GM23338 (cell line): Measurements from ENCODE around the gene EMX1. TPM values are rescaled to one million over a fixed set of nuclear protein-coding genes. Genes with fewer than 3 reads are reported as not detected.

Experiments used
- ATAC-seq: fragments of 200-7000 bp; cut with Tn5 transposase; 3 replicates; pipeline ENCODE4 v1.9.1; 2020
- DNase-seq: peaks from one replicate; pipeline ENCODE4 v3.0.0-alpha.2; 2015; ENCODE audit warnings: low spot score
- H2AFZ ChIP-seq: fragments of 200-600 bp; sonication (generic); 2 replicates; pipeline ENCODE4 v1.8.0; 2016; ENCODE audit warnings: antibody characterized with exemption, mild to moderate bottlenecking, moderate library complexity
- H3F3A ChIP-seq: fragments of 200-600 bp; sonication (generic); replicated peaks from 2 replicates; pipeline ENCODE4 v1.8.0; 2017; ENCODE audit warnings: antibody characterized with exemption, mixed run types, low read depth
- H3K27ac ChIP-seq: fragments of 200-600 bp; sonication (generic); 2 replicates; pipeline ENCODE4 v1.6.1; 2016; ENCODE audit warnings: low read depth
- H3K27me3 ChIP-seq: fragments of 200-600 bp; sonication (generic); 2 replicates; pipeline ENCODE4 v1.8.0; 2016; ENCODE audit warnings: mild to moderate bottlenecking, mixed run types, moderate library complexity; ENCODE audit not compliant: insufficient read depth
- H3K36me3 ChIP-seq: fragments of 200-600 bp; sonication (generic); 2 replicates; pipeline ENCODE4 v1.8.0; 2016; ENCODE audit warnings: mild to moderate bottlenecking; ENCODE audit not compliant: insufficient read depth
- H3K4me1 ChIP-seq: fragments of 200-600 bp; sonication (generic); 2 replicates; pipeline ENCODE4 v1.8.0; 2016; ENCODE audit warnings: mild to moderate bottlenecking, moderate library complexity; ENCODE audit not compliant: insufficient read depth
- H3K4me2 ChIP-seq: fragments of 200-600 bp; sonication (generic); 2 replicates; pipeline ENCODE4 v1.7.1; 2017; ENCODE audit warnings: mixed run types
- H3K4me3 ChIP-seq: fragments of 200-600 bp; sonication (generic); 2 replicates; pipeline ENCODE4 v1.6.1; 2016; ENCODE audit warnings: mixed run types
- H3K79me2 ChIP-seq: fragments of 200-600 bp; sonication (generic); replicated peaks from 2 replicates; pipeline ENCODE4 v1.8.0; 2017; ENCODE audit warnings: mild to moderate bottlenecking; ENCODE audit not compliant: insufficient read depth
- H3K9me2 ChIP-seq: fragments of 200-600 bp; sonication (generic); 2 replicates; pipeline ENCODE4 v1.8.0; 2017; ENCODE audit not compliant: insufficient read depth
- H4K20me1 ChIP-seq: fragments of 200-600 bp; sonication (generic); replicated peaks from 2 replicates; pipeline ENCODE4 v1.8.0; 2017; ENCODE audit warnings: mild to moderate bottlenecking; ENCODE audit not compliant: insufficient read depth
- H3K27ac Mint-ChIP-seq: 2 replicates; pipeline ENCODE4 v1.8.0; 2020; ENCODE audit warnings: inconsistent platforms, mild to moderate bottlenecking, moderate library complexity, mixed read lengths
- H3K27me3 Mint-ChIP-seq: 3 replicates; pipeline ENCODE4 v1.8.0; 2022; ENCODE audit warnings: low read depth, mild to moderate bottlenecking, moderate library complexity, mixed read lengths, inconsistent platforms; ENCODE audit not compliant: insufficient read depth, poor library complexity
- H3K36me3 Mint-ChIP-seq: 3 replicates; pipeline ENCODE4 v1.8.0; 2021; ENCODE audit warnings: low read depth, mild to moderate bottlenecking, inconsistent platforms, moderate library complexity, mixed read lengths
- H3K4me1 Mint-ChIP-seq: 3 replicates; pipeline ENCODE4 v1.8.0; 2020; ENCODE audit warnings: mild to moderate bottlenecking, inconsistent platforms, mixed read lengths
- H3K4me3 Mint-ChIP-seq: 3 replicates; pipeline ENCODE4 v1.8.0; 2021; ENCODE audit warnings: moderate library complexity, mild to moderate bottlenecking, inconsistent platforms, mixed read lengths
- H3K9me3 Mint-ChIP-seq: 3 replicates; pipeline ENCODE4 v1.8.0; 2020; ENCODE audit warnings: moderate library complexity, mild to moderate bottlenecking, inconsistent platforms, mixed read lengths
- CREB1 ChIP-seq: fragments of 250-450 bp; sonication (Bioruptor Pico); IDR thresholded peaks from 2 replicates; pipeline ENCODE4 v1.5.0; 2020; ENCODE audit warnings: low read depth, mild to moderate bottlenecking, moderate library complexity
- EZH2 ChIP-seq: fragments of 200-600 bp; sonication (generic); IDR thresholded peaks from one replicate; pipeline ENCODE4 v1.8.0; 2017; ENCODE audit warnings: antibody characterized with exemption, mild to moderate bottlenecking, low read depth; ENCODE audit not compliant: unreplicated experiment
- EZH2phosphoT487 ChIP-seq: fragments of 200-600 bp; sonication (generic); IDR thresholded peaks from one replicate; pipeline ENCODE4 v1.8.1; 2018; ENCODE audit warnings: antibody characterized with exemption; ENCODE audit not compliant: unreplicated experiment
- NANOG ChIP-seq: IDR thresholded peaks from 2 replicates; pipeline ENCODE4 v1.6.1; 2016; ENCODE audit warnings: antibody characterized with exemption, borderline replicate concordance
- POLR2AphosphoS5 ChIP-seq: IDR thresholded peaks from 2 replicates; pipeline ENCODE4 v1.6.1; 2016; ENCODE audit warnings: antibody characterized with exemption, low read depth
- STAT1 ChIP-seq: IDR thresholded peaks from one replicate; pipeline ENCODE4 v1.6.1; 2016; ENCODE audit warnings: antibody characterized with exemption; ENCODE audit not compliant: unreplicated experiment
- ZNF331 ChIP-seq: fragments of 250-450 bp; sonication (Bioruptor Pico); IDR thresholded peaks from 2 replicates; pipeline ENCODE4 v1.5.0; 2020; ENCODE audit warnings: low read depth, mild to moderate bottlenecking, moderate library complexity
- polyA plus RNA-seq: library from polyadenylated mRNA; unstranded; fragments of >200 nt; fragmentation: Nextera tagmentation; extraction: Ambion mirVana; gene quantifications from 2 replicates; pipeline ENCODE4 v1.2.1, GENCODE V29; 2016
- total RNA-seq: library from RNA; depleted of rRNA; stranded (reverse); fragments of >200 nt; shearing (Covaris generic); gene quantifications from 2 replicates; pipeline ENCODE4 v1.2.3, GENCODE V29; 2014
- TF ChIP-seq, protein P1 (sequence below): IDR thresholded peaks from one replicate; pipeline ENCODE4 v1.6.1; 2018; ENCODE audit warnings: antibody characterized with exemption; ENCODE audit not compliant: unreplicated experiment
- TF ChIP-seq, protein P2 (sequence below): fragments of 250-450 bp; sonication (Bioruptor Pico); IDR thresholded peaks from 2 replicates; pipeline ENCODE4 v1.5.0; 2020; ENCODE audit warnings: mild to moderate bottlenecking, moderate library complexity
- TF ChIP-seq, protein P3 (sequence below), 2 experiments: fragments of 200-600 bp in 1 of 2; sonication (generic) in 1 of 2; conservative IDR thresholded peaks; 2 replicates each; pipeline versions ENCODE4 v1.5.1 to v1.6.1; 2016 to 2017; ENCODE audit warnings: antibody characterized with exemption in 2 of 2, low read depth in 2 of 2, mild to moderate bottlenecking in 2 of 2, moderate library complexity in 1 of 2
- TF ChIP-seq, protein P4 (sequence below): IDR thresholded peaks from 2 replicates; pipeline ENCODE4 v1.6.1; 2016; ENCODE audit warnings: antibody characterized with exemption

Gene EMX1
- total and polyA plus RNA-seq, 2 experiments from 2014 or later: 3.9 to 7.9 TPM

DNA sequence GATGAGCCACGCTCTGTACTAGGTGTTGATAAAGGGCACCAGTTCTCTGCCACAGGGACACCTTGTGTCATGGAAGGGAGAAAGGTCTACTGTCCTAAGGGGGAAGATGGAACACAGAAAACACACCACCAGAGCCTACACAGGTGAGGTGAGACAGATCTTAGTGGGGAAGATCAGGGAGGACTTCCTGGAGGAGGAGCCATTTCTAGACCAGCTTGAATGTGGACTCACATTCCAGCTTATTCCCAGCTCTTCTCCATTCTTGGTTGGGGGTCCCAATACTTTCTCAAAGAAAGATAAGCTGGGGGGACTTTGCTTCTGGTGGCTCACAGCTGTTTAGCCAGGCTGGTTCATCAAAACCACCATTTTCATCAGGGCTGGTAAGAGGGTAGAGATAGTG is 36.2 kb downstream of the EMX1 start (continued):
- TF ChIP-seq NANOG: no peak
- TF ChIP-seq, protein P1, sequence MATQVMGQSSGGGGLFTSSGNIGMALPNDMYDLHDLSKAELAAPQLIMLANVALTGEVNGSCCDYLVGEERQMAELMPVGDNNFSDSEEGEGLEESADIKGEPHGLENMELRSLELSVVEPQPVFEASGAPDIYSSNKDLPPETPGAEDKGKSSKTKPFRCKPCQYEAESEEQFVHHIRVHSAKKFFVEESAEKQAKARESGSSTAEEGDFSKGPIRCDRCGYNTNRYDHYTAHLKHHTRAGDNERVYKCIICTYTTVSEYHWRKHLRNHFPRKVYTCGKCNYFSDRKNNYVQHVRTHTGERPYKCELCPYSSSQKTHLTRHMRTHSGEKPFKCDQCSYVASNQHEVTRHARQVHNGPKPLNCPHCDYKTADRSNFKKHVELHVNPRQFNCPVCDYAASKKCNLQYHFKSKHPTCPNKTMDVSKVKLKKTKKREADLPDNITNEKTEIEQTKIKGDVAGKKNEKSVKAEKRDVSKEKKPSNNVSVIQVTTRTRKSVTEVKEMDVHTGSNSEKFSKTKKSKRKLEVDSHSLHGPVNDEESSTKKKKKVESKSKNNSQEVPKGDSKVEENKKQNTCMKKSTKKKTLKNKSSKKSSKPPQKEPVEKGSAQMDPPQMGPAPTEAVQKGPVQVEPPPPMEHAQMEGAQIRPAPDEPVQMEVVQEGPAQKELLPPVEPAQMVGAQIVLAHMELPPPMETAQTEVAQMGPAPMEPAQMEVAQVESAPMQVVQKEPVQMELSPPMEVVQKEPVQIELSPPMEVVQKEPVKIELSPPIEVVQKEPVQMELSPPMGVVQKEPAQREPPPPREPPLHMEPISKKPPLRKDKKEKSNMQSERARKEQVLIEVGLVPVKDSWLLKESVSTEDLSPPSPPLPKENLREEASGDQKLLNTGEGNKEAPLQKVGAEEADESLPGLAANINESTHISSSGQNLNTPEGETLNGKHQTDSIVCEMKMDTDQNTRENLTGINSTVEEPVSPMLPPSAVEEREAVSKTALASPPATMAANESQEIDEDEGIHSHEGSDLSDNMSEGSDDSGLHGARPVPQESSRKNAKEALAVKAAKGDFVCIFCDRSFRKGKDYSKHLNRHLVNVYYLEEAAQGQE: no peak
- no peak for TF ChIP-seq STAT1
- TF ChIP-seq EZH2: no peak
- TF ChIP-seq EZH2phosphoT487: no peak
- TF ChIP-seq CREB1 (CRISPR knock-in tag): no peak

DNA sequence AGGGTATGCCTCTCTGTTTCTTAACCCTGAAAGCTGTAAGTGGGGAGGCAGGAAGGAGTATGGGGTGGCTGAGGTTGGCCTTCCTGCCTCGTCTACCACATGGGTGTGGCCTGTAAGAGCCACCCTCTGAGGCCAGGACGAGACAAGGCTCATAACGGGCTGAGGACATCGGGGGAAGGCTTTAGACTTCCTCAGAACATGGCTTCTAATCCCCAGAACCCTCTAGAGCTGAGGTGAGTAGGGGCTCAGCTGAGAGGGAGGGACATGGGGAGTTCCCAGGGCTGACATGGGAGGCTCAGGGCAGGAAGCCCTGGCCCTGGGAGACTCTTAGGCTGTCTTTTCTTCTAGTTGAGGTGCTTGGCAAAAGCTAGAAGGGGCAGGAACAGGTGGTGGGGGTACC is 36.7 kb downstream of the EMX1 start:
- no peaks in the 10 kb centered on the region; the same call in 1 of the 2 replicates for H3K36me3 ChIP-seq
- no peaks in the 10 kb centered on the region for H3K79me2 ChIP-seq
- Mint-ChIP-seq H3K27me3 (peaks cover 35% of the 10 kb centered on the region), H3K27ac (no peak overlapping the region), H3K36me3 (peaks cover 13% of the 10 kb centered on the region), H3K4me3 (no peak overlapping the region), H3K4me1 (peaks cover 41% of the 10 kb centered on the region), H3K9me3 (no peaks in the 10 kb centered on the region)
- no peaks in the 10 kb centered on the region for H3K27me3 ChIP-seq
- no peak for DNase-seq
- TF ChIP-seq, protein P2, sequence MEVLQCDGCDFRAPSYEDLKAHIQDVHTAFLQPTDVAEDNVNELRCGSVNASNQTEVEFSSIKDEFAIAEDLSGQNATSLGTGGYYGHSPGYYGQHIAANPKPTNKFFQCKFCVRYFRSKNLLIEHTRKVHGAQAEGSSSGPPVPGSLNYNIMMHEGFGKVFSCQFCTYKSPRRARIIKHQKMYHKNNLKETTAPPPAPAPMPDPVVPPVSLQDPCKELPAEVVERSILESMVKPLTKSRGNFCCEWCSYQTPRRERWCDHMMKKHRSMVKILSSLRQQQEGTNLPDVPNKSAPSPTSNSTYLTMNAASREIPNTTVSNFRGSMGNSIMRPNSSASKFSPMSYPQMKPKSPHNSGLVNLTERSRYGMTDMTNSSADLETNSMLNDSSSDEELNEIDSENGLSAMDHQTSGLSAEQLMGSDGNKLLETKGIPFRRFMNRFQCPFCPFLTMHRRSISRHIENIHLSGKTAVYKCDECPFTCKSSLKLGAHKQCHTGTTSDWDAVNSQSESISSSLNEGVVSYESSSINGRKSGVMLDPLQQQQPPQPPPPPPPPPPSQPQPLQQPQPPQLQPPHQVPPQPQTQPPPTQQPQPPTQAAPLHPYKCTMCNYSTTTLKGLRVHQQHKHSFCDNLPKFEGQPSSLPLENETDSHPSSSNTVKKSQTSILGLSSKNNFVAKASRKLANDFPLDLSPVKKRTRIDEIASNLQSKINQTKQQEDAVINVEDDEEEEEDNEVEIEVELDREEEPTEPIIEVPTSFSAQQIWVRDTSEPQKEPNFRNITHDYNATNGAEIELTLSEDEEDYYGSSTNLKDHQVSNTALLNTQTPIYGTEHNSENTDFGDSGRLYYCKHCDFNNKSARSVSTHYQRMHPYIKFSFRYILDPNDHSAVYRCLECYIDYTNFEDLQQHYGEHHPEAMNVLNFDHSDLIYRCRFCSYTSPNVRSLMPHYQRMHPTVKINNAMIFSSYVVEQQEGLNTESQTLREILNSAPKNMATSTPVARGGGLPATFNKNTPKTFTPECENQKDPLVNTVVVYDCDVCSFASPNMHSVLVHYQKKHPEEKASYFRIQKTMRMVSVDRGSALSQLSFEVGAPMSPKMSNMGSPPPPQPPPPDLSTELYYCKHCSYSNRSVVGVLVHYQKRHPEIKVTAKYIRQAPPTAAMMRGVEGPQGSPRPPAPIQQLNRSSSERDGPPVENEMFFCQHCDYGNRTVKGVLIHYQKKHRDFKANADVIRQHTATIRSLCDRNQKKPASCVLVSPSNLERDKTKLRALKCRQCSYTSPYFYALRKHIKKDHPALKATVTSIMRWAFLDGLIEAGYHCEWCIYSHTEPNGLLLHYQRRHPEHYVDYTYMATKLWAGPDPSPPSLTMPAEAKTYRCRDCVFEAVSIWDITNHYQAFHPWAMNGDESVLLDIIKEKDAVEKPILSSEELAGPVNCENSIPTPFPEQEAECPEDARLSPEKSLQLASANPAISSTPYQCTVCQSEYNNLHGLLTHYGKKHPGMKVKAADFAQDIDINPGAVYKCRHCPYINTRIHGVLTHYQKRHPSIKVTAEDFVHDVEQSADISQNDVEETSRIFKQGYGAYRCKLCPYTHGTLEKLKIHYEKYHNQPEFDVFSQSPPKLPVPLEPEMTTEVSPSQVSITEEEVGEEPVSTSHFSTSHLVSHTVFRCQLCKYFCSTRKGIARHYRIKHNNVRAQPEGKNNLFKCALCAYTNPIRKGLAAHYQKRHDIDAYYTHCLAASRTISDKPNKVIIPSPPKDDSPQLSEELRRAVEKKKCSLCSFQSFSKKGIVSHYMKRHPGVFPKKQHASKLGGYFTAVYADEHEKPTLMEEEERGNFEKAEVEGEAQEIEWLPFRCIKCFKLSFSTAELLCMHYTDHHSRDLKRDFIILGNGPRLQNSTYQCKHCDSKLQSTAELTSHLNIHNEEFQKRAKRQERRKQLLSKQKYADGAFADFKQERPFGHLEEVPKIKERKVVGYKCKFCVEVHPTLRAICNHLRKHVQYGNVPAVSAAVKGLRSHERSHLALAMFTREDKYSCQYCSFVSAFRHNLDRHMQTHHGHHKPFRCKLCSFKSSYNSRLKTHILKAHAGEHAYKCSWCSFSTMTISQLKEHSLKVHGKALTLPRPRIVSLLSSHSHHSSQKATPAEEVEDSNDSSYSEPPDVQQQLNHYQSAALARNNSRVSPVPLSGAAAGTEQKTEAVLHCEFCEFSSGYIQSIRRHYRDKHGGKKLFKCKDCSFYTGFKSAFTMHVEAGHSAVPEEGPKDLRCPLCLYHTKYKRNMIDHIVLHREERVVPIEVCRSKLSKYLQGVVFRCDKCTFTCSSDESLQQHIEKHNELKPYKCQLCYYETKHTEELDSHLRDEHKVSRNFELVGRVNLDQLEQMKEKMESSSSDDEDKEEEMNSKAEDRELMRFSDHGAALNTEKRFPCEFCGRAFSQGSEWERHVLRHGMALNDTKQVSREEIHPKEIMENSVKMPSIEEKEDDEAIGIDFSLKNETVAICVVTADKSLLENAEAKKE (CRISPR knock-in tag): no peak
- TF ChIP-seq, protein P3, sequence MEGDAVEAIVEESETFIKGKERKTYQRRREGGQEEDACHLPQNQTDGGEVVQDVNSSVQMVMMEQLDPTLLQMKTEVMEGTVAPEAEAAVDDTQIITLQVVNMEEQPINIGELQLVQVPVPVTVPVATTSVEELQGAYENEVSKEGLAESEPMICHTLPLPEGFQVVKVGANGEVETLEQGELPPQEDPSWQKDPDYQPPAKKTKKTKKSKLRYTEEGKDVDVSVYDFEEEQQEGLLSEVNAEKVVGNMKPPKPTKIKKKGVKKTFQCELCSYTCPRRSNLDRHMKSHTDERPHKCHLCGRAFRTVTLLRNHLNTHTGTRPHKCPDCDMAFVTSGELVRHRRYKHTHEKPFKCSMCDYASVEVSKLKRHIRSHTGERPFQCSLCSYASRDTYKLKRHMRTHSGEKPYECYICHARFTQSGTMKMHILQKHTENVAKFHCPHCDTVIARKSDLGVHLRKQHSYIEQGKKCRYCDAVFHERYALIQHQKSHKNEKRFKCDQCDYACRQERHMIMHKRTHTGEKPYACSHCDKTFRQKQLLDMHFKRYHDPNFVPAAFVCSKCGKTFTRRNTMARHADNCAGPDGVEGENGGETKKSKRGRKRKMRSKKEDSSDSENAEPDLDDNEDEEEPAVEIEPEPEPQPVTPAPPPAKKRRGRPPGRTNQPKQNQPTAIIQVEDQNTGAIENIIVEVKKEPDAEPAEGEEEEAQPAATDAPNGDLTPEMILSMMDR (conservative IDR thresholded peaks at IDR 0.05; ENCODE audit: low read depth in 2 of 2): no peak
- TF ChIP-seq ZNF331 (CRISPR knock-in tag) (no peak), CREB1 (CRISPR knock-in tag) (no peak), NANOG (no peak), POLR2AphosphoS5 (no peak), EZH2phosphoT487 (no peak), STAT1 (no peak)
- TF ChIP-seq, protein P4, sequence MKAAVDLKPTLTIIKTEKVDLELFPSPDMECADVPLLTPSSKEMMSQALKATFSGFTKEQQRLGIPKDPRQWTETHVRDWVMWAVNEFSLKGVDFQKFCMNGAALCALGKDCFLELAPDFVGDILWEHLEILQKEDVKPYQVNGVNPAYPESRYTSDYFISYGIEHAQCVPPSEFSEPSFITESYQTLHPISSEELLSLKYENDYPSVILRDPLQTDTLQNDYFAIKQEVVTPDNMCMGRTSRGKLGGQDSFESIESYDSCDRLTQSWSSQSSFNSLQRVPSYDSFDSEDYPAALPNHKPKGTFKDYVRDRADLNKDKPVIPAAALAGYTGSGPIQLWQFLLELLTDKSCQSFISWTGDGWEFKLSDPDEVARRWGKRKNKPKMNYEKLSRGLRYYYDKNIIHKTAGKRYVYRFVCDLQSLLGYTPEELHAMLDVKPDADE: no peak
- H3K4me2 ChIP-seq: no peak overlapping the region
- ATAC-seq: no peak
- H3K4me1 ChIP-seq: peaks cover 24% of the 10 kb centered on the region
- no peak overlapping the region for H3K27ac ChIP-seq
- H3K4me3 ChIP-seq: no peak overlapping the region
- no peaks in the 10 kb centered on the region for H4K20me1 ChIP-seq
- H3K9me2 ChIP-seq: 0 out of 2 replicates have a peak, but pooled peaks cover 3% of the 10 kb centered on the region
- no peak overlapping the region for H2AFZ ChIP-seq
- peaks cover 13% of the 10 kb centered on the region for H3F3A ChIP-seq
